Panc1 (cell line): ENCODE measurements around the gene CLEC4F. TPM values are rescaled to one million over a fixed set of nuclear protein-coding genes. Genes with fewer than 3 reads are reported as not detected.

Experiments used
- ATAC-seq: fragments of 200-7000 bp; cut with Tn5 transposase; 2 replicates; pipeline ENCODE4 v1.9.1; 2020; ENCODE audit warnings: mild to moderate bottlenecking, moderate library complexity
- BruUV-seq: library from RNA; stranded (reverse); fragments of 400-500 nt; replicated peaks from 2 replicates; lab custom pipeline; 2021; lab: Mats Ljungman, UMichigan
- CTCF ChIA-PET: fragments of 300-600 bp; sonication (Branson Sonifier 250); formaldehyde crosslinking; loops from one replicate; lab custom pipeline; 2022; ENCODE audit warnings: antibody characterized with exemption; lab: Charles Lee
- POLR2A ChIA-PET: fragments of 300-600 bp; sonication (Branson Sonifier 250); formaldehyde crosslinking; loops from one replicate; lab custom pipeline; 2022; ENCODE audit warnings: antibody characterized with exemption; lab: Charles Lee
- DNase-seq: peaks from one replicate; pipeline ENCODE4 v3.0.0-alpha.2; 2010; ENCODE audit warnings: low read depth, low spot score
- H3K27ac ChIP-seq: 2 replicates; pipeline ENCODE4 v1.5.1; 2011; ENCODE audit warnings: mild to moderate bottlenecking, low read length, inconsistent platforms
- H3K27me3 ChIP-seq: fragments of 200-500 bp; sonication (Bioruptor generic); 2 replicates; pipeline ENCODE4 v1.6.0; 2014; ENCODE audit warnings: low read length, inconsistent platforms; ENCODE audit not compliant: control insufficient read depth, insufficient read depth
- H3K36me3 ChIP-seq: fragments of 200-500 bp; sonication (Bioruptor generic); 2 replicates; pipeline ENCODE4 v1.5.1; 2014; ENCODE audit warnings: inconsistent platforms, mild to moderate bottlenecking, low read length, moderate library complexity; ENCODE audit not compliant: control insufficient read depth, insufficient read depth
- H3K4me1 ChIP-seq: 2 replicates; pipeline ENCODE4 v1.5.1; 2011; ENCODE audit warnings: inconsistent platforms, mild to moderate bottlenecking, low read length, moderate library complexity; ENCODE audit not compliant: control insufficient read depth, insufficient read depth
- H3K4me3 ChIP-seq, 2 experiments: 2 replicates each; pipeline ENCODE4 v1.5.1; 2011 to 2012; ENCODE audit warnings: low read depth in 2 of 2, low read length in 2 of 2, mild to moderate bottlenecking in 2 of 2, inconsistent platforms in 1 of 2, moderate library complexity in 1 of 2
- H3K9me3 ChIP-seq: fragments of 200-500 bp; sonication (Bioruptor generic); 2 replicates; pipeline ENCODE4 v1.5.1; 2014; ENCODE audit warnings: low read depth, mild to moderate bottlenecking, inconsistent platforms, low read length, moderate library complexity; ENCODE audit not compliant: control insufficient read depth, insufficient read depth
- CTCF ChIP-seq: fragments of 450-650 bp; IDR thresholded peaks from 2 replicates; pipeline ENCODE4 v1.5.1; 2017; ENCODE audit warnings: mild to moderate bottlenecking
- POLR2AphosphoS5 ChIP-seq: IDR thresholded peaks from 2 replicates; pipeline ENCODE4 v1.6.1; 2012; ENCODE audit warnings: mild to moderate bottlenecking, low read depth, low read length, moderate library complexity
- REST ChIP-seq, 2 experiments: IDR thresholded peaks; 2 replicates each; pipeline ENCODE4 v1.6.1; 2011 to 2012; ENCODE audit warnings: low read depth in 2 of 2, control low read depth in 1 of 2, low read length in 1 of 2, mild to moderate bottlenecking in 1 of 2, moderate library complexity in 1 of 2; ENCODE audit not compliant: insufficient read depth in 1 of 2
- SIN3A ChIP-seq: IDR thresholded peaks from 2 replicates; pipeline ENCODE4 v1.6.1; 2012; ENCODE audit warnings: low read depth, mild to moderate bottlenecking, low read length, moderate library complexity, borderline replicate concordance; ENCODE audit not compliant: insufficient read depth
- TCF7L2 ChIP-seq: IDR thresholded peaks from 2 replicates; pipeline ENCODE4 v1.6.1; 2011; ENCODE audit warnings: mild to moderate bottlenecking, low read depth, low read length, inconsistent platforms
- in situ Hi-C: cut with HindIII; loops from 2 replicates; pipeline ENCODE4 v1.10.0; 2016; ENCODE audit warnings: low sequenced_read_pairs, low pct_unique_long_range_greater_than_20kb
- intact Hi-C: fragments of 100-400 bp; cut with micrococcal nuclease; formaldehyde crosslinking; loops from one replicate; pipeline ENCODE4 v1.10.0; 2022; ENCODE audit not compliant: unreplicated experiment
- total RNA-seq: library from RNA; stranded (reverse); gene quantifications from one replicate; pipeline ENCODE4 v1.2.1, GENCODE V29; 2021; ENCODE audit not compliant: unreplicated experiment

Gene CLEC4F
- total RNA-seq, 1 experiment from 2014 or later = not detected

DNA sequence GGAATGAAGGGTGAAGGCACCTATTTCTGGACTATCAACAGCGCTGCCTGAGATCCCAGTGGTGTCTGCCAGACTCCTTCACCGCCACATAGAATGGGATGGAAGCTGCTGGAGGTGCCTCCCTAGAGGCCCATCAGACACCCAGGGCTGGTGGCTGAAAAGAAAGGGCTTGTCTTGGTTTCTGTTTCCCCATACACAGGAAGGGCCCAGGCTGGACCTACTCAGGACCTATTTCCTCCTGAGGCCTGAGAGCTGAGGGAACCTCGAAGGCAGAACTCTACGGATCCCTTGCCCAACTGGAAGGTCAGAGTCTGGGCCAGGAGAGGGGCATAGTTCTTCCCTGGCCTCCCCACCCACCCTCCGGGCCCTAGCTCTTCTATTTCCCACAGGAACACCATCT, 2.9 kb upstream of the CLEC4F start:
- ChIA-PET POLR2A (no interaction called here), CTCF (interaction anchor here (0.7 kb wide), 1 partner anchor 519 kb away, joined by 5 read pairs; no protein-coding TSS in a partner anchor)
- Histone ChIP-seq H3K27me3 (peaks cover 6% of the 10 kb centered on the region), H3K36me3 (no peaks in the 10 kb centered on the region), H3K27ac (no peak overlapping the region), H3K4me1 (no peaks in the 10 kb centered on the region), H3K9me3 (no peaks in the 10 kb centered on the region), H3K4me3 (no peak overlapping the region)
- no TSS peak for BruUV-seq
- DNase-seq (no peak), ATAC-seq (no peak)
- no peak for TF ChIP-seq CTCF
- TF ChIP-seq POLR2AphosphoS5 = no peak
- TF ChIP-seq TCF7L2 = no peak
- TF ChIP-seq SIN3A = no peak
- TF ChIP-seq REST (IDR thresholded peaks at IDR 0.05; ENCODE audit: insufficient read depth in 1 of 2, low read depth in 2 of 2, low read length in 1 of 2) = no peak
- intact Hi-C loops = no loop called here
- in situ Hi-C loops = no loop called here

DNA sequence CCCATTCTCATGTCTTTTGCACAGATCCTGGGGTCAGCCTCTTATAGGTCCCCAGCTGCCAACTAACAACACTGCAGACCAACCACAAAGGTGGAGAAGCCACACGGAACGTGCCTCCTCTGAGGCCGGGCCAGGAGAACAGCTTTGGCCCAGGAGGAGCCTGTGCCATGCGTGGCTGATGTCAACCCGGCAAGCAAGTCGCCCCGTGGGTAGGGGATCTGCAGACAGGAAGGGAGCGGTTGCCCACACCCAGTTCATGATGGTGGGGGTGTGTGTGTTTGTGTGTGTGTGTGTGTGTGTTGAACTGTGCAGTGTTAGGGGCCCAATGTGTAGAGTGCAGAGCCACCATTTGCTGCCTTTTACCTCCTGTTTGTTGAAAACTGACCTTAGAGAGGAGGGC, 2.4 kb upstream of the CLEC4F start:
- Histone ChIP-seq H3K4me3 (no peak overlapping the region), H3K27me3 (peaks cover 8% of the 10 kb centered on the region), H3K4me1 (no peaks in the 10 kb centered on the region), H3K36me3 (no peaks in the 10 kb centered on the region), H3K27ac (no peak overlapping the region), H3K9me3 (no peaks in the 10 kb centered on the region)
- BruUV-seq = no TSS peak
- ChIA-PET POLR2A (no interaction called here), CTCF (no interaction called here)
- intact Hi-C loops (no loop called here), in situ Hi-C loops (no loop called here)
- DNase-seq (no peak), ATAC-seq (no peak)
- TF ChIP-seq TCF7L2 = no peak
- TF ChIP-seq SIN3A = no peak
- no peak for TF ChIP-seq POLR2AphosphoS5
- TF ChIP-seq CTCF = no peak
- no peak for TF ChIP-seq REST (IDR thresholded peaks at IDR 0.05; ENCODE audit: insufficient read depth in 1 of 2, low read depth in 2 of 2, low read length in 1 of 2)
